Stimulated activated CD4-positive, alpha-beta T cell treated with anti-CD3 and anti-CD28 coated beads, Interleukin-4, amount 100 ng/mL, for 48 hours (primary cell): ENCODE results near the gene BAG5.
"Not testable (repeated sequence)": the region's sequence is repeated elsewhere in the genome, so short reads cannot be mapped to it uniquely, and the experiment has no call there.

ENCODE experiments used
- DNase-seq, 2 donors: peaks; one replicate each; pipeline ENCODE4 v3.0.0-alpha.2; 2020; ENCODE audit warnings: low read depth in 2 of 2

BAG5 gene, protein sequence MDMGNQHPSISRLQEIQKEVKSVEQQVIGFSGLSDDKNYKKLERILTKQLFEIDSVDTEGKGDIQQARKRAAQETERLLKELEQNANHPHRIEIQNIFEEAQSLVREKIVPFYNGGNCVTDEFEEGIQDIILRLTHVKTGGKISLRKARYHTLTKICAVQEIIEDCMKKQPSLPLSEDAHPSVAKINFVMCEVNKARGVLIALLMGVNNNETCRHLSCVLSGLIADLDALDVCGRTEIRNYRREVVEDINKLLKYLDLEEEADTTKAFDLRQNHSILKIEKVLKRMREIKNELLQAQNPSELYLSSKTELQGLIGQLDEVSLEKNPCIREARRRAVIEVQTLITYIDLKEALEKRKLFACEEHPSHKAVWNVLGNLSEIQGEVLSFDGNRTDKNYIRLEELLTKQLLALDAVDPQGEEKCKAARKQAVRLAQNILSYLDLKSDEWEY

DNA sequence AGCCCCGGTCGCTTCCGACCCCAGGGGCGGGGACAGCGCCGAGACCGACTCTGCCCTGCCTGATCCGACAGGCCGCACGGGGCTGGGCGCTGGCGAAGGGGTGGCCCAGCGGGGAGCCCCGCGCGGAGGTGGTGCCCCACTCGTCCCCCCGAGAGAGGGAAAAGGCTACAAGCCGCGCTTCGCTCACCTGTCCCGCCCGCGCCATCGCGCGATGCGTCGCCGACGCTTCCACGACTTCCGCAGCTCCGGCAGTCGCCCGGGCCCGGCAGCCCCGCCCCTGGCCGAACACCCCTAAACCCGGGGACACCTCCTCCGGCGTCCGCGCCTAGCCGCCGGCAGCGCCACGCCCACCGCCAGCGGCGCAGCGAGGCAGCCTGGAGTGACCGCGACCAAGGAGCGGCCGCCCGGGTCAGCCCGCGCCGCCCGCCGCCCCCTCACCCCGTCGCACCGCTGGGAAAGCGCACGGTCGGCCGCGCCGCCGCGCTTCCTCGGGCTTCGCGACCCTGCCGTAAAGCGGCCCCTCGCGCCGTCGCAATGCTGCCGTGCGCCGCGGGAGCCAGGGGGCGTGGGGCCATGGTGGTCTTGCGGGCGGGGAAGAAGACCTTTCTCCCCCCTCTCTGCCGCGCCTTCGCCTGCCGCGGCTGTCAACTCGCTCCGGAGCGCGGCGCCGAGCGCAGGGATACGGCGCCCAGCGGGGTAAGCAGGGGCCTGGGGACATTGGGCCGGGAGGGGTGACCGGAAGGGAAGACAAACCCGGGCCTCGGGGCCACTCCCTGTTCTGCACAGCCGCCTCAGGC lies at the start of gene BAG5, which contains the start of gene COA8:
Gene BAG5, minus strand, starts transcription at position 229 of the 797 bp plus-strand sequence. CDS start 1,493 bp downstream, outside the sequence.
Gene COA8, plus strand, starts transcription at position 532 of the 797 bp plus-strand sequence. Its CDS starts 42 bp downstream, at position 574.
- peak; percentile 81 to 86 for DNase-seq

- no peak for DNase-seq
These were observed 48.8 kb upstream of the BAG5 start for GRCh38 chr14:103611215-103611614.

DNA sequence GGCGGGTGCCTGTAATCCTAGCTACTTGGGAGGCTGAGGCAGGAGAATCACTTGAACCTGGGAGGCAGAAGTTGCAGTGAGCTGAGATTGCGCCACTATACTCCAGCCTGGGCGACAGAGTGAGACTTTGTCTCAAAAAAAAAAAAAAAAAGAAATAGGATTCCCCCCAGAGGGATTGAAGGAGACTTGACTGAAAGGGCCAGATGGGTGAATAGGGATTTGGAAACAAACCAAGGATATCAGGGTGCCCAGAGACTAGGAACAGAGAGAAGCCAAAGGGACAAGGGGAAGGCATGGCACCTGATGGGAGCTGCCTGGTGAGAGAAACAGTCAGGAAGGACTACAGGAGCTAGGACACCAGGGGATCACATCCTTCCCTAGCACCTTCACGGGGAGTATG lies 46.6 kb upstream of the BAG5 start:
- DNase-seq, result not testable (repeated sequence)

- no peak for DNase-seq
These were observed 45.4 kb upstream of the BAG5 start for GRCh38 chr14:103607822-103608221.

GRCh38 chr14:103606963-103607668 lies 44.7 kb upstream of the BAG5 start:
- DNase-seq, result peak in 1 of 2 donors; percentile 37

DNA sequence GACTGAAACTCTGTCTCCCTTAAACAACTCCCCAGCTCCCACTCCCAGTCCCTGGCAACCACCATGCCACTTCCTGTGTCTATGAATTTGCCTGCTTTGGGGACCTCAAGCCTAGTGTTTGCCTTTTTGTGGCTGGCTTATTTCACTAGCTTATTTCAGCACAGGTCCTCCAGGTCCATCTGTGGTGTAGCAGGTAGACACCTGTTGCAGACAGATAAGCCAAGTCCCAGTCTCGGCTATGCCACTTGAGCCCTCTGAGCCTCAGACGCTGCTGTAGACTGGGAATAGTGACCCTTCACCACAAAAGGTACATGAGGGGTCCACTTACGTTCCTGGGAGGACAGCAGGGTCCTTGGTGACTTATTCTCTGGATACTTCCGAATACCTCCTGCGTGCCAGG lies 42.2 kb upstream of the BAG5 start:
- DNase-seq, result no peak

- no peak for DNase-seq
These were observed 38.0 kb upstream of the BAG5 start for GRCh38 chr14:103600503-103600902.

GRCh38 chr14:103597623-103598377 lies 35.3 kb upstream of the BAG5 start:
- DNase-seq, result peak in 1 of 2 donors; percentile 4

- no peak for DNase-seq
These were observed 31.8 kb upstream of the BAG5 start for GRCh38 chr14:103594265-103594664.

- no peak for DNase-seq
These were observed 31.1 kb upstream of the BAG5 start for GRCh38 chr14:103593577-103593976.

GRCh38 chr14:103584326-103584915 lies 22.0 kb upstream of the BAG5 start:
- no peak for DNase-seq

DNA sequence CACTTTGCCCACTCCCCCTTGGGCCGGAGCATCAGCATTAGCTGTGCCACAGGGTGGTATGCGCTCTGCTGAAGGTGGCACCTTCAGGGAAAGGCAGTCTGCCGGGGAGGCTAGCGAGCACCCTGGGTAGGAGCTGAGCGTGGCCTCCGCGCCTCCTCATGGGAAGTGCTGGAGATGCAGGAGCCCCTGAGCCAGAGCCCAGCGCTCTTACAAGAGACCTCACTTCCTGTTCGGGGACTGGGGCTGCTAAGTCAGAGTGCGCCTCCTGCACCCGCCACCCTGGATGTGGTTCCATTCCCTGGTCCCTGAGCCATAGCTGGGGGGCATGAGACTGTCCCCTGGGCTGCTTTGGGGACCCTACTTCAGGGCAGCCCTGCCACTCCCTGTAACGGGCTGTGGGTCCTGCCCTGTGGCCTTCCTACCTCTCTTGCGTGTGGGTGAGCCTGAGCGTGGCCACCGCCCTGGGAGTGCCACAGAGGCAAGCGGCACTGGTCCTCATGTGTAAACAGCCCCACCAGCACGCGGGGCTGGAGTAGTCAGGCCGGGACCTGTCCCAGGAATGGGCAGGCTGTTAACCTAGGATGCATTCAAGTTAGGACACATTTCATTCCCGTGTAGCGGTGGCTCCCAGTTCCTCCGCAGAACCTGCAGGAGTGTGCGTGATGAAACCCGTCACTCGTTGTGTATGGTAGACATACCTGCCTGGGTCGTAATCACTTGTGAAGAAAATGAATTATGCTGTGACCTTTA lies 19.7 kb upstream of the BAG5 start:
- DNase-seq, result no peak

DNA sequence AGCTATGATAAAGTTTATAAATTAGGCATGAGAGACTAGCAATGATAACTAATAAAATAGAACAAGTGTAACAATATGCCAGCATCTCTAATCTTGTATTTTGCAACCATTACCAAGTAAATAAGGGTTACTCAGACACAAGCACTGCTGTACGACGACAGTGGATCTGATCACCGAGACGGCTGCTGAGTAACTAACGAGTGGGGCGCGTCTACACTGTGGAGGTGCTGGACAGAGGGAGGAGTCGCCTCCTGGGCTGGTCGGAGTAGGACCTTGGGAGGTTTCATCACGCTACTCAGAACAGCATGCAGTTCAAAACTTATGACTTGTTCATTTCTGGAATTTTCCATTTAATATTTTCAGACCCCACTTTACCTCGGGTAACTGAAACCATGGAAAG lies 18.7 kb upstream of the BAG5 start:
- DNase-seq, result no peak

GRCh38 chr14:103578401-103579075 lies 16.1 kb upstream of the BAG5 start:
- no peak for DNase-seq

DNA sequence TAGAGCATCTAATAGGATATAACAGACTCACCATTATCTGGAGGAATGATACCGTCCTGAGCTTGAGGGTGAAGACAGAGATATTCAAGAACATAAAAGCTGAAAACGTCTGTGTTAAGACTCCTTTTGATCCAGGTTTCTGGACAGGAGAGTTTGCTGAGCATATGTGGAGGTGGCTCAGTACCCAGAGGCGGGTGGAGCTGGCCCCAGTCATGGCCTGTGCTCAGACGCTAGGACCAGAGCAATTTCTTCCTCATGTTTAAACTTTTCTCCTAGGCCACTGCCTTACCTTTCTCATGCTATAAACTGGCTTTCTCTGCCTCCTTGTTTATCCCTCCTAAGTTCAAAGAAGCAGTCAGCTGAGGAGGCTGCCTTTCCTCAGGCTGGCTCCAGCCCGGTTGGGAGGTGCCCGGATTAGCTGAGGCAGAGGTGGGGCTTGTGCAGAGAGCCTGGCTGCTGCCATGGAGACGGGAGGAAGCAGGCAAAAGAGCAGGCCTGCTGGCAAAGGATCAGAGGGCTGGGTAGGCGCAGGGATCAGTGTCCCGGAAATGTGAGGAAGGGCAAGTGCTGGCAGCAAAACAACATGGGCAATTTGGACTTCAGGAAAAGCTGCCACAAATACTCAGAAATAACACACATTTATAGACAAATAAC lies 14.0 kb upstream of the BAG5 start:
- no peak for DNase-seq

DNA sequence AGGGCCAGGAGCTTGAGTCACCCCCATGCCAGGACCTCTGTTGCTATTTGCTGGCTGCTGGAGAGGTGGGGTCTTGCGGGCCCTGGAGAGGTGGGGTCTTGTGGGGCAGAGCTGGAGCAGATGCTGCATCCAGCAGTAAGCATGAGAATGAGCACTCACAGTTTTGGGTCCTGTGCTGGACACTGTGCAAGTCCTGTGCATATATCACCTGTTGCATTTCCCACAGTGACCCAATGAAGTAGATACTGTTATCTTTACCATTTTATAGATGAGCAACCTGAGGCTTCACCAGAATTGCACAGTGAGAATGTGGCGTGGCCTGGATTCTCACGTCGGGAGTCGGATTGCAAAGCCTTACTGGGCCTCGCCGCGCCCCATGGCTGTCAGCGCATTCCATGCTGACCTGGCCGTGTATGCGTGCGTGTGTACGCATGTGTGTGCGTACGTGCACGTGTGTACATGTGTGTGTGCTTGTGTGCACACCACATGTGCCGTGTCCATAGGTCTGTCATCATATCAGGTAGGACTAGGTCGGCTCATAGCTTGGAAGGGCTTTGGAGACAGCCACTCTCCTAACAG lies 12.3 kb upstream of the BAG5 start:
- DNase-seq, result no peak

DNA sequence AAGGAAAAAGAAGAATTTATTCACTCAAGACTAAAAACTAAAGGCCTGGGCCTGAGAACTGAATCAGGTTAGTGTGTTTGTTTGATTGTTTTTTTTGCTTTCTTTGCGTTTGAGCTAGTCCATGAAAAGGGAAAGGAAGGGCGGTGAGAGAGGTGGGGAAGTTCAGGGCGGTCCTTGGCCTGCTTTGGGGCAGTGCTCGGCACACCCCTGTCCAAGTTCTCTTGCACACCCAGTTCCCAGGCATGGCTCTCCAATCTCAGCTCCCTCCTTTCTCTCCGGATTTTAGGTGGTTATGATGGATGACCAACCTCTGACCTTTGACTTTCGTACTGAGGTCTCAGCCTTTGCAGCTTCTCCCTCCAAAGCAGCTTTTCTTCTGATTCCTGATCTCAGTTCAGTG lies 11.6 kb upstream of the BAG5 start:
- no peak for DNase-seq

DNA sequence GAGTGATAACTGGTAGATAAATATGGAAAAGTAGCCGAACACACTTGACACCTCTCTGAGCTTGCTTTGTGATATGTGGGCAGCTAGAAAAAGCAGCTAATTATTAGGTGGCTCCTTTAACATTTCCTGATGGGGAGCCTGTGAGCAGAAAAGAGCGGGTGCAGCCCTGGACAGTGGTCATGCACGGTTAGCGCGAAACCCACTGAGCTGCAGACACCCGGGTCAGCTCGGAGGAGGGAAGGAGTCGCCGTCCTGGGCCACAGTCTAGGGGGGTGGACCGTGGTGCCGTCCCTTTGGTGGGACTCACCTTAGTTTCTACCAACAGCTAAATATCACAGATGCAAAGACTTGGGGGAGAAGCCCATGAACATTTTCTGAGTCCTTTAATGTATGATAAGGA lies 7.0 kb upstream of the BAG5 start:
- DNase-seq, result no peak

DNA sequence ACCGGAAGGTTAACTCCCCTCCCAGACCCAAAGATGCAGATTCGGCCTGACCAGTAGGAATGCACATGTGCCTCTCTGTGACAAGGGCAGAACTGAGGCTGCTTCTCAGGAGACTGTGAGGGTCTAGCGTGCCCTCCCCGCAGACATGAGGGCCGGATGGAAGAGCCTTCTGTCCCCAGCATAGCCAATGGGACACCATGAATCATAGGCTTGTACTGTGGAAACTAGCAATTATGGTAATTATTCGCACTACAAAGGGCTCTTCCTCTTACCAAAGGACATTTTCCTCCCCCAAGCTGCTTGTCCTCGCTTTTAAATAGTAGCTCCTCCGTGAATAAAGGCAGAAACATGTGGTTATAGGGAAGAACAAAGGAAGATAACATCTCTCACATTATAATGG lies 6.5 kb upstream of the BAG5 start:
- DNase-seq, result no peak
